ENCODE measurements around the gene TNP2. TPM values are rescaled to one million over a fixed set of nuclear protein-coding genes. Genes with fewer than 3 reads are reported as not detected.

Gene TNP2
- total and polyA plus RNA-seq, 2 donors (not counting 3 experiments of a cell fraction or from before 2014, with no cell fraction given): not detected

- Histone ChIP-seq H3K4me2 (ENCODE audit: insufficient read depth, low read length) (no peak overlapping the region), H3K9ac (replicated peaks; ENCODE audit: extremely low read depth, insufficient read depth, low read length) (no peak overlapping the region), H3K9me3 (replicated peaks; ENCODE audit: control insufficient read depth, insufficient read depth, low read length) (no peaks in the 10 kb centered on the region), H3K27ac (ENCODE audit: insufficient read depth, low read depth, low read length) (no peak overlapping the region), H3K9me1 (replicated peaks; ENCODE audit: control insufficient read depth, extremely low read depth, insufficient read depth, low read length) (no peaks in the 10 kb centered on the region), H3K79me2 (ENCODE audit: control insufficient read depth, insufficient read depth, low read length) (no peaks in the 10 kb centered on the region), H3K4me1 (ENCODE audit: control insufficient read depth, extremely low read depth, insufficient read depth, low read length) (no peaks in the 10 kb centered on the region), H2AFZ (ENCODE audit: low read depth, low read length) (no peak overlapping the region), H3K36me3 (ENCODE audit: control insufficient read depth in 2 of 2, extremely low read depth in 1 of 2, insufficient read depth in 2 of 2, low read length in 2 of 2) (no peaks in the 10 kb centered on the region), H3K27me3 (ENCODE audit: control insufficient read depth in 2 of 2, insufficient read depth in 2 of 2, low read length in 2 of 2) (no peaks in the 10 kb centered on the region), H4K20me1 (replicated peaks; ENCODE audit: control insufficient read depth, extremely low read depth, insufficient read depth, low read length) (no peaks in the 10 kb centered on the region), H3K4me3 (replicated peaks in 1 of 3; ENCODE audit: insufficient read depth in 1 of 3, low read depth in 1 of 3, low read length in 3 of 3) (no peak overlapping the region)
- BruUV-seq (replicated peaks): no TSS peak
- FAIRE-seq: no peak
- no peak for DNase-seq (ENCODE audit: low read depth, low spot score)
- intact Hi-C loops (cut with micrococcal nuclease): no loop called here
- dilution Hi-C loops (cut with MboI; ENCODE audit: extremely low pct_ligation_motif_present, low sequenced_read_pairs): no loop called here
- no peak for TF ChIP-seq FOS (IDR thresholded peaks at IDR 0.05; ENCODE audit: borderline replicate concordance, insufficient read depth, low read length)
- TF ChIP-seq JUN (IDR thresholded peaks at IDR 0.05; ENCODE audit: borderline replicate concordance, insufficient read depth, insufficient read length, low read depth): no peak
- TF ChIP-seq POLR2A (IDR thresholded peaks at IDR 0.05; ENCODE audit: low read depth, low read length): no peak
- no peak for TF ChIP-seq MYC (IDR thresholded peaks at IDR 0.05; ENCODE audit: low read depth, low read length)
- ChIA-PET POLR2A (no interaction called here), CTCF (no interaction called here)
Measured at GRCh38 chr16:11276896-11277593, 7.9 kb upstream of the TNP2 start.

GRCh38 chr16:11276143-11276895, 7.2 kb upstream of the TNP2 start, which contains the start of gene PRM2:
Gene PRM2, minus strand, starts transcription at chr16:11276480. Its CDS starts 110 bp downstream, at chr16:11276370.
- CTCF ChIA-PET: no interaction called here
- POLR2A ChIA-PET: no interaction called here
- H3K27ac ChIP-seq (ENCODE audit: insufficient read depth, low read depth, low read length): no peak within 1 kb of the TSS
- H3K79me2 ChIP-seq (ENCODE audit: control insufficient read depth, insufficient read depth, low read length): no peaks in the 10 kb centered on the region
- no peak within 1 kb of the TSS for H3K4me3 ChIP-seq (replicated peaks in 1 of 3; ENCODE audit: insufficient read depth in 1 of 3, low read depth in 1 of 3, low read length in 3 of 3)
- no peaks in the 10 kb centered on the region for H3K4me1 ChIP-seq (ENCODE audit: control insufficient read depth, extremely low read depth, insufficient read depth, low read length)
- no peaks in the 10 kb centered on the region for H4K20me1 ChIP-seq (replicated peaks; ENCODE audit: control insufficient read depth, extremely low read depth, insufficient read depth, low read length)
- intact Hi-C loops (cut with micrococcal nuclease): no loop called here
- FAIRE-seq: no peak
- H3K36me3 ChIP-seq (ENCODE audit: control insufficient read depth in 2 of 2, extremely low read depth in 1 of 2, insufficient read depth in 2 of 2, low read length in 2 of 2): no peaks in the 10 kb centered on the region
- BruUV-seq (replicated peaks): no TSS peak
- no peak for DNase-seq (ENCODE audit: low read depth, low spot score)
- no peak within 1 kb of the TSS for H2AFZ ChIP-seq (ENCODE audit: low read depth, low read length)
- H3K9me3 ChIP-seq (replicated peaks; ENCODE audit: control insufficient read depth, insufficient read depth, low read length): no peaks in the 10 kb centered on the region
- no peaks in the 10 kb centered on the region for H3K9me1 ChIP-seq (replicated peaks; ENCODE audit: control insufficient read depth, extremely low read depth, insufficient read depth, low read length)
- no peaks in the 10 kb centered on the region for H3K27me3 ChIP-seq (ENCODE audit: control insufficient read depth in 2 of 2, insufficient read depth in 2 of 2, low read length in 2 of 2)
- no peak within 1 kb of the TSS for H3K4me2 ChIP-seq (ENCODE audit: insufficient read depth, low read length)
- H3K9ac ChIP-seq (replicated peaks; ENCODE audit: extremely low read depth, insufficient read depth, low read length): no peak within 1 kb of the TSS
- dilution Hi-C loops (cut with MboI; ENCODE audit: extremely low pct_ligation_motif_present, low sequenced_read_pairs): no loop called here
- TF ChIP-seq MYC (IDR thresholded peaks at IDR 0.05; ENCODE audit: low read depth, low read length) (no peak), POLR2AphosphoS5 (IDR thresholded peaks at IDR 0.05; ENCODE audit: insufficient read depth, low read depth, low read length) (no peak), JUN (IDR thresholded peaks at IDR 0.05; ENCODE audit: borderline replicate concordance, insufficient read depth, insufficient read length, low read depth) (no peak), GATA2 (IDR thresholded peaks at IDR 0.05; ENCODE audit: insufficient read depth, insufficient read length, low read depth, low read length) (no peak), FOS (IDR thresholded peaks at IDR 0.05; ENCODE audit: borderline replicate concordance, insufficient read depth, low read length) (no peak), MAX (IDR thresholded peaks at IDR 0.05; ENCODE audit: insufficient read depth, insufficient read length) (no peak), POLR2A (IDR thresholded peaks at IDR 0.05; ENCODE audit: low read depth, low read length) (no peak), CTCF (IDR thresholded peaks at IDR 0.05; ENCODE audit: extremely low read depth in 1 of 2, insufficient read depth in 1 of 2, low read depth in 1 of 2, low read length in 2 of 2) (no peak), EZH2 (IDR thresholded peaks at IDR 0.05; ENCODE audit: borderline replicate concordance, low read depth, low read length, severe bottlenecking) (no peak)
